Embryonic facial prominence (tissue), 1 donor: Measurements from ENCODE around the gene ALLC.

Source experiments
- DNase-seq: peaks from one replicate; pipeline ENCODE4 v3.0.0-alpha.2; 2016; ENCODE audit errors: extremely low spot score

ALLC gene

DNA sequence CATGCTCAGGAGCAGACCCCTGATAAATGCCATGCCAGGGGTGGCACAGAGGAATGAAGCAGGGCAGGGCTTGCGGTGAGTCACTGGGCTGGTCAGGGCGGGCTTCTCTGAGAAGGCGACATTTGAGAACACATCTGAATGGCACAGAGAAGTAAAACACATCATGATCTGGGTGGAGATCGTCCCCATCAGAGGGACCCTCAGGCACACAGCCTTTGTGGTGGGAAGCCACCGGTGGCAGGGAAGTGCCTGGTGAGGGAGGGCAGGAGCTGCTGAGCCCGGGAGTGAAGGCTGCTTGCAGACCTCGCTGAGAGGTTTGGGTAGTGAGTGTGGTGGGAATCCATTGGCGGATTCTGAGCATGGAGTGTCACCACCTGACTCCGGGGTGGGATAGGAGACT, 89.8 kb downstream of the ALLC start:
- no peak for DNase-seq

- no peak for DNase-seq
Observed at GRCh38 chr2:3749201-3749600, 91.2 kb downstream of the ALLC start.

GRCh38 chr2:3751251-3751650, 93.3 kb downstream of the ALLC start:
- DNase-seq = no peak

GRCh38 chr2:3751806-3752205, 93.8 kb downstream of the ALLC start:
- no peak for DNase-seq
